GM19467 (cell line): ENCODE results near the gene HIC2.
"Not testable (repeated sequence)": the region's sequence is repeated elsewhere in the genome, so short reads cannot be mapped to it uniquely, and the experiment has no call there.

ENCODE experiments used
- ATAC-seq: cut with Tn5 transposase; IDR thresholded peaks from one replicate; pipeline ENCODE4 v1.9.1; 2021; ENCODE audit warnings: mild to moderate bottlenecking, moderate library complexity; ENCODE audit not compliant: unreplicated experiment

The HIC2 gene

GRCh38 chr22:21417227-21417746, at the start of gene HIC2:
TSS of gene HIC2 (plus strand) at chr22:21417371. CDS start at chr22:21442832, 25,461 bp downstream.
- peak; percentile 57 for ATAC-seq

- ATAC-seq = not testable (repeated sequence)
Measured at GRCh38 chr22:21368603-21369310, 48.4 kb upstream of the HIC2 start.

DNA sequence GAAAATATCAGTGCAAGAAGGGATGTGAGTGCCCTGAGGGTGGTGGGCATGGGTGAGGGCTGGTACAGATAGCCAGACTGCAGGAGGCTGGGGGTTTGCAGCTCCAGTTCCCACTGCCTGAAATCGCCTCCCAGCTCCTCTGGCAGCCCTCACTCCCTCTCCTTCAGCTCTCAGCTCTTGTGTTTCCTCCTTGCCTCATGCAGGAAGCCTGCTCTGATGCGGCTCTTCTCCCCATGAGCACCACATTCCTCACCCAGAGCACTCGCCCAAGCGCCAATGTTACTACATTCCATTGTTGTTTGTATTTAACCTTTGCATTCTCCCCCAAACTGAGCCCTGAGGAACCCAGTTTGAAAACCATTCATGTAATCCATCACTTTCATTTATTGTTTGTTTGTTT, 41.3 kb upstream of the HIC2 start:
- not testable (repeated sequence) for ATAC-seq

- peak; percentile 60 for ATAC-seq
Measured at GRCh38 chr22:21383701-21384467, 33.3 kb upstream of the HIC2 start, which contains the start of gene RIMBP3B. TSS of gene RIMBP3B (plus strand) at chr22:21383751. CDS start at chr22:21383859, 108 bp downstream.

DNA sequence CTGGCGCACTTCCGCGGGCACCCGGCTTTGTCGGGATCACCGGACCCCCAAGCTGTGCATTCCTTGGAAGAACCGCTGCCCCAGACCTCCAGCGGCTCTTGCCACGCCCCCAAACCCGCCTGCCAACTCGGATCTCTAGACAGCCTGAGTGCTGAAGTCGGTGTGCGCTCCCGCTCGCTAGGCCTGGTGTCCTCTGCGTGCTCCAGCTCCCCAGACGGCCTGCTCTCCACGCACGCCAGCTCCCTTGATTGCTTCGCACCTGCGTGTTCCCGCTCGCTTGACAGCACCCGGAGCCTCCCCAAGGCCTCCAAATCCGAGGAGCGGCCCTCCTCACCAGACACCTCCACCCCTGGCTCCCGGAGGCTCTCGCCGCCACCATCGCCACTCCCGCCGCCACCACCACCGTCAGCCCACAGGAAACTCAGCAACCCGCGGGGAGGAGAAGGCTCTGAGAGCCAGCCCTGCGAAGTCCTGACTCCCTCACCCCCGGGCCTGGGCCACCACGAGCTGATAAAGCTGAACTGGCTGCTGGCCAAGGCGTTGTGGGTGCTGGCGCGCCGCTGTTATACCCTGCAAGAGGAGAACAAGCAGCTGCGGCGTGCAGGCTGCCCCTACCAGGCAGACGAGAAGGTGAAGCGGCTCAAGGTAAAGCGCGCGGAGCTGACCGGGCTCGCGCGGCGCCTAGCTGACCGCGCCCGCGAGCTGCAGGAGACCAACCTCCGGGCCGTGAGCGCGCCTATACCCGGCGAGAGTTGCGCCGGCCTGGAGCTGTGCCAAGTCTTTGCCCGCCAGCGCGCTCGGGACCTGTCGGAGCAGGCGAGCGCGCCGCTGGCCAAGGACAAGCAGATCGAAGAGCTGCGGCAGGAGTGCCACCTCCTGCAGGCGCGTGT, 32.5 kb upstream of the HIC2 start:
- ATAC-seq = peak; percentile 12

DNA sequence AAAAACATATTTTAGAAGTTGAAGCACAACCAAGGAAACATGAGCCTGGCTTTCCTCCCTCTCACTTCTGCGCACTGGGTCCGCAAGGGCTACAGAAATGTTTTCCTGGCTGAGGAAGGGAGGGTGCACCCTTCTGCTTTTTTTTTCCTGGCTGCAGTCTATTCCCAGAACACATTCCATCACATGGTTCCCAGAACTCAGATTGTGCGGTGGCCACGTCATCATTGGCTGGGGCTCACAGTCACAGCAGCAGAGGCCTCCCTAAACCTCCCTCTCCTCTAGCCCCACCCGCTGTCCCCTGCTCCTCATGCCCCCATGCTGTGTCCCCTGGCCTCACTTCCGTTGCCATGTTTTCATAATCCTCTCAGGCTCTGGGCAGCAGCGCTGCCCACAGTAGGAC, 27.7 kb upstream of the HIC2 start:
- not testable (repeated sequence) for ATAC-seq

GRCh38 chr22:21390013-21390412, 27.2 kb upstream of the HIC2 start:
- ATAC-seq = not testable (repeated sequence)

DNA sequence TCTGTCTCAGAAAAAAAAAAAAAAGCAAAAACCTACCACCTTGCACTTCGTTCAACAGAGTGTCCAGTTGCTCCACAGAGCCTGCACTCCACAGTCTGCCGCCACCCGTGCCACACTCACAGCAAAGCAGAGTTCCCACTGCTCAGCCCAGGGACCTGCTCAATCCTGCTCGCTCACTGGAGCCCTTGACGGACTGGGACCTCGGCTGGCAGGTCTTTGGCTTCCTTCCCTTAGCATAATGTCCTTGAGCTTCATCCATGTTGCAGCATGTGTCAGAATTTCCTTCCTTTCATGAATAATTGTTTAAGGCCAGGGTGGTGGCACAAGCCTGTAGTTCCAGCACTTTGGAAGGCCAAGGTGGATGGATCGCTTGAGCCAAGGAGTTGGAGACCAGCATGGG, 22.6 kb upstream of the HIC2 start:
- ATAC-seq = not testable (repeated sequence)

GRCh38 chr22:21401197-21401969, 15.8 kb upstream of the HIC2 start:
- not testable (repeated sequence) for ATAC-seq

DNA sequence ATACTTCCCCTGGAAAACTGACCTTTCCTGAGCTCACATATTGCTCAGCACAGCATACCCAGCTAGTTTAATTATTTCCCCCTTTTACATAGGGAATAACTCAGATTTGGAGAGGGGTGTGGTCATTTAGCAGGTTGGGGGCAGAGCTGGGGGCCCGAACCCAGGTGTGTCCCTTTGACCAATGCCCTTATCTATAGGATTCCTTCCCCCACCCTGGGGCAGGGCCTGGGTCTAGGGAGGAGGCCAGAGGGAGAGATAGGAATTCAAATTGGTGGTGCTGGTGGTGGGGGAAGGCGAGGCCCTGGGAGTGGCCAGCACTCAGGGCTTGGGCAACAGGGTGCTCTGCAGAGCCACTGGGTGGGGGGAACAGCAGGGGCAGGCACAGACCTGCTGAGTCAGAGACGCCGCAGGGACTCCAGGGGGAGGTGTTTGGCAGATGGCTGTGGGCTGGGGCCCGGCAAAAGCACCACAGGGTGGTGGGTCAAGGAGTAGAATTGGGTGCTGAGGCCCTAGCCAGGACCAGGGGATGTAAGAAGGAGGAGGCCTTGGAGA, 14.3 kb upstream of the HIC2 start:
- ATAC-seq = not testable (repeated sequence)

DNA sequence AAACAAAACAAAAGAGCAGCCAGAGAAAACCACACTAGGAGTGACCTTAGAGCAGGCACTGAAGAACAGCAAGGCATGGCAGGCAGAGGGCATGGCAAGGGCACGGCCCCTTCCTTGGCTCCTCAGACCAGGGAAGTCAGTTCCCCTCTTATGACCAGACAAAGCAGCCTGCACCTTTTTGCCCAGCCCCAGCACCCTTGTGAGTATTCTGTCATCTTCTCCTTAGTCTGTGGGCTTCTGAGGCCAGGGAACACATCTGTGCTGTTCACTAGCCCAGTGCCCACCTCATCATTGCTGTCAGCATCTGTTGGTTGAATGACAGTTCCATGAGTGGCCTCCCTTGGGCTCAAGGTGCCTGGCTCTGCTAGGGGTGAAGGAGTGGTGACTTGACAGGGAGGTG, 10.0 kb upstream of the HIC2 start:
- ATAC-seq = not testable (repeated sequence)

- ATAC-seq = not testable (repeated sequence)
Measured at GRCh38 chr22:21407792-21408191, 9.4 kb upstream of the HIC2 start.

DNA sequence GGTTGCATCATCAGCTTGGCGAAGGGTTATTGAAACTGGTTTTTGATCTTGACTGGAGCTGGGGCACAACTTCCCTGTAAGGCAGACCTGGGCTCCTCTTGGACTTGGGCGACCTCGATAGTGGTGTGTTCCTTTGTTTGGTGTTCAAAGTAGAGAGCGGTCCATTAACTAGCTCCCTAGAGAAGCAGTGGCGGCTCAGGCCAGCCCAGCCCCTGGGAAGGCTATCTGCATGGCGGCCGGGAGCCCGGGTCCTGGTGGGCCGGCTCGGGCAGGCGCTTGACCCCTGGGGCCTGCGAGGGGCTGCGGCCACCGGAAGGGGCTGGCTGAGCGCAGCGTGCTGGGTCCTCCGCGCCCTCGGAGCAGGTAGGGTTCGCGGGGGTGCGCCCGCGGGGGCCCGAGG, 796 bp upstream of the HIC2 start:
- not testable (repeated sequence) for ATAC-seq

DNA sequence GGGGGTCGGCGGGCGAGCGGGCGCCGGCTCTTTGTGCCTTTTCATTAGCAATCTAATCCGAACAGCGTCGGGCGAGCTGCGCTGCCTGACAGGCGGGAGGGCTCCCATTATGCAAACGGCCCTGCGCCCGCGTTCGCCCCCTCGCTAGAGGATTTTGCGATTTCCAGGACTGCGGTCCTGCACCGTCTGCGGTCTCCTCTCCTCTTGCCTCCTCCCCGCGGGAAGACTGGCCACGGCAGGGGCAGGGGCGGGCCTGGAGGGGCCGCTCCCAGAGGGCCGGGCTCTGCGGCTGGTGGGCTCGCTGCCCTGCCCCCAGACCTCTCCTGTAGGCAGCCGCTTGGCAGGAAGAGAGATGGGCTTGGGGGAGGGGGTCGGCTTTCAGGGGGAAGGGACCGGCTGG, 682 bp downstream of the HIC2 start:
- peak; percentile 26 for ATAC-seq

DNA sequence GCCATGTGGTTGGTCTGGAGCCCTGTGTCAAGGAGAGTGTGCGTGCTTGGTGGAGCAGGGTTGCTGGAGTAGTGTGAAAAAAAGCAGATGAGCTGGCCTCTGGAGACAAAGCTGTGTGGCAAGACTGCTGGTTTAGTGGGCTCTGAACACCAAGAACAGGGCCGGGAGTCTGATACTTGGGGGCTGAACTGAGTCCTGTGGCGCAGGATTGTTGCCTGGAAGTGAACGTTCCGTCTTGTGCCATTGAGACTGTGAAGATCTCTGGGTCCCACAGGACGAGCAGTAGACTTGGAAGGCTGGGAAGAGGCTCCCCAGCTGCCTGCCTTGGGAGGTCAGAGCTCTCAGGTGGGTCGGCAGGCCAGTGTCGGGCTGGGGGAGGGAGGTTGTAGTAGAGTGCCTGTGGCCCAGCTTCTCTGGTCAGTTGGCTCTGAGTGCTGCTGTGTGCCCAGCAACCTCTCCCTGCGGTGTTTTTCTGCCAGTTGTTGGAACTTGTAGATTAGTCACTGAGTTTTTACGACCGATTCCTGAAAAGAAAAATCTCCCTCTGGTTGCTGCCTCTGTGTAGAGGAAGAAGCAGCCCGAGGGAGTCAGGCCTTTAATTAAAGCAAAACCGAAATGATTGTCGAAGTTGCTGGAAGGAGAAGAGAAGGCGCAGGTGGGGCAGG, 1.9 kb downstream of the HIC2 start:
- ATAC-seq = not testable (repeated sequence)

DNA sequence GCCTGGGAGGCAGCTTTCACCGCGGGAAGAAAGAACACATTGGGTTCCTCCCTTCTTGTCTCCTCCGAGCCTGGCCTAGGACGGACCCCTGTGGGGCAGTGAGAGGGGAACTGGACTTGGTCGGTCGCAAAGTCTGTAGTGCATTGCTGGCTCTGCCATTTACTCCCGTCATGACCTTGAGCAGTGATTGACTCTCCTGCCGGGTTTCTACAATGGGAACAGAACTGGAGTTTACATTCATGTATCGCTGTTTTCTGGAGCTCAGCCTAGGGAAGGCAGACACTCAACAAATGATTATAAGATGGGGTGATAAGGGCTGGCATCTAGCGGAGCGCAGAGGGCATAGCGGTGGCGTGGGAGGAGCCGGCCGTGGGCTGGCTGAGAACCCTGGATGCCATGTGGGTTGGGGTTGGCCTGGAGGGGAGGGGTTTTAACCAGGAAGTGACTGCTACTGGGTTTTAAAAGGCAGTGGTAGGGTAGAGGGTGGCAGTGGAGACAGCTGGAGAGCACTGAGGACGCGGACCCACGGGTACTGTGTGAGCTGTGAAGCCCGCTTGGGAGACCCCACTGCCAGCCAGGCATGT, 3.1 kb downstream of the HIC2 start:
- ATAC-seq = not testable (repeated sequence)

- not testable (repeated sequence) for ATAC-seq
Measured at GRCh38 chr22:21424084-21424709, 7.0 kb downstream of the HIC2 start.
